Thoracic aorta (tissue), 2 donors: Measurements from ENCODE around the gene INPP4B. TPM values are rescaled to one million over a fixed set of nuclear protein-coding genes. Genes with fewer than 3 reads are reported as not detected.
A peak's percentile ranks its signal among the peaks of the same experiment; 100 is the strongest.

Experiments used
- ATAC-seq: fragments of 150-250 bp; one replicate; pipeline ENCODE4 v1.8.0; 2017; ENCODE audit warnings: low read depth; ENCODE audit not compliant: insufficient number of reproducible peaks, low FRiP score
- DNase-seq: peaks from one replicate; pipeline ENCODE4 v3.0.0-alpha.2; 2020; ENCODE audit warnings: low spot score
- H3K27ac ChIP-seq, 2 donors: fragments of 200-600 bp; sonication (generic); 1 replicate in 1 of 2; 2 replicates in 1 of 2; pipeline ENCODE4 v1.5.1; 2016; ENCODE audit warnings: mild to moderate bottlenecking in 2 of 2, moderate library complexity in 2 of 2
- H3K27me3 ChIP-seq: fragments of 200-600 bp; sonication (generic); replicated peaks from 2 replicates; pipeline ENCODE4 v1.6.0; 2016; ENCODE audit warnings: mild to moderate bottlenecking; ENCODE audit not compliant: insufficient read depth
- H3K36me3 ChIP-seq: fragments of 200-600 bp; sonication (generic); one replicate; pipeline ENCODE4 v1.5.1; 2016
- H3K4me1 ChIP-seq, 2 donors: fragments of 200-600 bp; sonication (generic); 1 replicate in 1 of 2; 2 replicates in 1 of 2; pipeline versions ENCODE4 v1.5.1 to v1.6.0; 2016; ENCODE audit warnings: low read depth in 2 of 2, mild to moderate bottlenecking in 1 of 2; ENCODE audit not compliant: control insufficient read depth in 1 of 2
- H3K4me3 ChIP-seq: fragments of 200-600 bp; sonication (generic); 2 replicates; pipeline ENCODE4 v1.5.1; 2016; ENCODE audit warnings: mild to moderate bottlenecking
- H3K9me3 ChIP-seq: fragments of 200-600 bp; sonication (generic); 2 replicates; pipeline ENCODE4 v1.5.1; 2016
- CTCF ChIP-seq: fragments of 200-600 bp; sonication (generic); IDR thresholded peaks from one replicate; pipeline ENCODE4 v1.5.1; 2019; ENCODE audit warnings: antibody characterized with exemption
- total RNA-seq, 2 donors: library from RNA; depleted of rRNA; stranded (reverse); fragments of >200 nt; gene quantifications; one replicate each; pipeline versions ENCODE4 v1.1.0 to v1.2.3, GENCODE V29; 2016

The INPP4B gene
- 10 to 100 TPM; 21.1 to 30.4 TPM for total RNA-seq

- Histone ChIP-seq H3K36me3 (no peaks in the 10 kb centered on the region), H3K9me3 (no peaks in the 10 kb centered on the region), H3K27me3 (no peaks in the 10 kb centered on the region), H3K27ac (peak within 1 kb of the TSS; percentile 76 to 84), H3K4me3 (peak within 1 kb of the TSS; percentile 88), H3K4me1 (peaks cover under 1 to 13% of the 10 kb centered on the region in 2 donors)
- ATAC-seq, result peak; percentile 64
- no peak for TF ChIP-seq CTCF
- no peak for DNase-seq
Observed at GRCh38 chr4:142846108-142846728, at the start of gene INPP4B. Gene INPP4B (minus strand): TSS chr4:142846301.

DNA sequence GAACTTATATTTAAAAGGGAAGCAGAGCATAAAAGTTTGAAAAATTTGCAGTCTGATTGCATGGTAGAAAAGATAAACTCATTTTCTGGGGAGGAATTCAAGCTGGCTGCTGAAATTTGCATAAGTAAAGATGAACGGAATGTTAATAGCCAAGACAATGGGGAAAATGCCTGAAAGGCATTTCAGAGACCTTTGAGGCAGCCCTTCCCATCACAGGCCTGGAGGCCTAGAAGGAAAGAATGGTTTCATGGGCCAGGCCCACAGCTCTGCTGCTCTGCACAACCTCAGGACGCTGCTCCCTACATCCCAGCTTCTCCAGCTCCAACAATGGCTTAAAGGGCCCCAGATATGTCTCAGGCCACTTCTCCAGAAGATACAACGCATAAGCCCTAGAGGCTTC lies 46.9 kb upstream of the INPP4B start:
- Histone ChIP-seq H3K27ac (no peak overlapping the region), H3K4me3 (no peak overlapping the region), H3K27me3 (no peaks in the 10 kb centered on the region), H3K9me3 (peaks cover 5% of the 10 kb centered on the region), H3K4me1 (no peaks in the 10 kb centered on the region), H3K36me3 (no peaks in the 10 kb centered on the region)
- DNase-seq, result no peak
- no peak for TF ChIP-seq CTCF
- no peak for ATAC-seq

- H3K27me3 ChIP-seq, result no peaks in the 10 kb centered on the region
- DNase-seq (no peak), ATAC-seq (no peak)
- no peak overlapping the region for H3K27ac ChIP-seq
- no peaks in the 10 kb centered on the region for H3K9me3 ChIP-seq
- H3K36me3 ChIP-seq, result no peaks in the 10 kb centered on the region
- H3K4me1 ChIP-seq, result no peaks in the 10 kb centered on the region
- no peak overlapping the region for H3K4me3 ChIP-seq
- TF ChIP-seq CTCF, result no peak
Observed at GRCh38 chr4:142886566-142886965, 40.5 kb upstream of the INPP4B start.

DNA sequence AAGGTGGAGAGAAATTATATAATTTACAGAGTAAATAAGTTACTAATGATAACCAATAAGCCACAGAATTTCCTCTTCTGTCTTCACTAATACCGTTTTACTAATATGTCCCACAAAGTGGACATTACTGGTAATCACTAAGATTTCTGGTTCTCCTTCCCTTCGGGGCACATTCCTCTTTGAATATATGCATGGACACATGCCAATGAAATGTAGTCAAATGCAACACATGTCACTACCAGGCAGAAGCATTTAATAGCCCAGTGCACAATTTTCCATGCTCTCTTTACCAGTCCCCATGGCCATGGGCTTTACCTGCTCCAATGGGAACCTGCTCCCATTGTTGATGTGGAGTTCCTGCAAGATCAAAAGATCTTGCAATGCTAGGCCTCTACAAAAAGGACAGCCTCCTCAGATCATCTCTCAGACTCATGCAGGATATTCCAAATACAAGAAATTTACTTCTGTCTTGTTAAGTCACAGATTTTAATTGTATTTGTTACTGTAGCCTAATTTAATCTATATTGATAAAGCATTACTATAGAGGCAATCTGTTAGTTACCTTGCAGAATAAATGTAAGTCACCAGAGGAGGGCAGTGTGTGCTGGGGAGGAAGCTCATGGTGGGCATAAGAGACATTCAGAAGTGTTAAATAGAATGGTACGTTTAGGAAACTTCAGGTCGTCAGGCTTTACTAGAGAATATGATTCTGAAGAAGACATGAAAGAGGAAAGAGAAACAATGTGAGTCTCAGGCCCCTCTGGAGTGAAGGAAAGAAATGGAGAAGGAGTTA lies 37.1 kb upstream of the INPP4B start:
- no peaks in the 10 kb centered on the region for H3K36me3 ChIP-seq
- H3K4me3 ChIP-seq, result no peak overlapping the region
- no peak for DNase-seq
- no peaks in the 10 kb centered on the region for H3K9me3 ChIP-seq
- ATAC-seq, result no peak
- no peaks in the 10 kb centered on the region for H3K27me3 ChIP-seq
- no peaks in the 10 kb centered on the region for H3K4me1 ChIP-seq
- TF ChIP-seq CTCF, result no peak
- H3K27ac ChIP-seq, result no peak overlapping the region

- no peak for DNase-seq
- no peak for ATAC-seq
- Histone ChIP-seq H3K27me3 (no peaks in the 10 kb centered on the region), H3K4me1 (no peaks in the 10 kb centered on the region), H3K4me3 (no peak overlapping the region), H3K27ac (no peak overlapping the region), H3K36me3 (no peaks in the 10 kb centered on the region), H3K9me3 (no peaks in the 10 kb centered on the region)
- no peak for TF ChIP-seq CTCF
Observed at GRCh38 chr4:142882159-142882558, 36.1 kb upstream of the INPP4B start.
